ENCODE data around the gene C21orf58. TPM values are rescaled to one million over a fixed set of nuclear protein-coding genes. Genes with fewer than 3 reads are reported as not detected.

The C21orf58 gene
- polyA plus RNA-seq, 3 donors = 0.15 to 0.73 (median 0.21) TPM

GRCh38 chr21:46255166-46255565 lies 68.5 kb downstream of the C21orf58 start:
- Mint-ChIP-seq H3K27me3 (ENCODE audit: low read depth in 3 of 3) (peaks cover 0 to 4% (median 4%) of the 10 kb centered on the region in 3 donors), H3K36me3 (peaks cover 88 to 98% of the 10 kb centered on the region in 2 donors), H3K27ac (peak overlapping the region in 4 of 7 donors; percentile 19 to 67 (median 26)), H3K4me3 (no peak overlapping the region), H3K4me1 (peaks cover 5% of the 10 kb centered on the region), H3K9me3 (peaks cover 0 to 4% (median 0%) of the 10 kb centered on the region in 7 donors)
- Histone ChIP-seq H3K4me3 (replicated peaks in 1 of 3; ENCODE audit: low read depth in 2 of 3, low read length in 3 of 3) (no peak overlapping the region), H2AFZ (ENCODE audit: insufficient read depth, low read depth, low read length, poor library complexity, severe bottlenecking) (no peak overlapping the region), H3K36me3 (replicated peaks in 1 of 2; ENCODE audit: control insufficient read depth in 1 of 2, insufficient read depth in 2 of 2, low read length in 2 of 2) (peaks cover 91 to 100% of the 10 kb centered on the region in 2 donors), H3K4me1 (ENCODE audit: control insufficient read depth in 1 of 2, insufficient read depth in 2 of 2, low read length in 2 of 2) (no peaks in the 10 kb centered on the region), H3K79me2 (ENCODE audit: insufficient read depth, low read length) (no peaks in the 10 kb centered on the region), H3K27ac (ENCODE audit: low read depth in 1 of 2, low read length in 2 of 2) (no peak overlapping the region), H4K20me1 (ENCODE audit: insufficient read depth, low read length) (no peaks in the 10 kb centered on the region), H3K4me2 (replicated peaks; ENCODE audit: extremely low read depth, low read length, poor library complexity, severe bottlenecking) (no peak overlapping the region), H3K27me3 (ENCODE audit: control insufficient read depth in 2 of 2, insufficient read depth in 2 of 2, low read length in 2 of 2) (no peaks in the 10 kb centered on the region), H3K9me3 (replicated peaks in 1 of 2; ENCODE audit: control insufficient read depth in 1 of 2, insufficient read depth in 1 of 2, low read length in 2 of 2) (no peaks in the 10 kb centered on the region), H3K9ac (ENCODE audit: insufficient read depth, low read length, poor library complexity, severe bottlenecking) (no peak overlapping the region)
- intact Hi-C loops (cut with micrococcal nuclease) = no loop called here
- DNase-seq = no peak
- TF ChIP-seq, protein P1, sequence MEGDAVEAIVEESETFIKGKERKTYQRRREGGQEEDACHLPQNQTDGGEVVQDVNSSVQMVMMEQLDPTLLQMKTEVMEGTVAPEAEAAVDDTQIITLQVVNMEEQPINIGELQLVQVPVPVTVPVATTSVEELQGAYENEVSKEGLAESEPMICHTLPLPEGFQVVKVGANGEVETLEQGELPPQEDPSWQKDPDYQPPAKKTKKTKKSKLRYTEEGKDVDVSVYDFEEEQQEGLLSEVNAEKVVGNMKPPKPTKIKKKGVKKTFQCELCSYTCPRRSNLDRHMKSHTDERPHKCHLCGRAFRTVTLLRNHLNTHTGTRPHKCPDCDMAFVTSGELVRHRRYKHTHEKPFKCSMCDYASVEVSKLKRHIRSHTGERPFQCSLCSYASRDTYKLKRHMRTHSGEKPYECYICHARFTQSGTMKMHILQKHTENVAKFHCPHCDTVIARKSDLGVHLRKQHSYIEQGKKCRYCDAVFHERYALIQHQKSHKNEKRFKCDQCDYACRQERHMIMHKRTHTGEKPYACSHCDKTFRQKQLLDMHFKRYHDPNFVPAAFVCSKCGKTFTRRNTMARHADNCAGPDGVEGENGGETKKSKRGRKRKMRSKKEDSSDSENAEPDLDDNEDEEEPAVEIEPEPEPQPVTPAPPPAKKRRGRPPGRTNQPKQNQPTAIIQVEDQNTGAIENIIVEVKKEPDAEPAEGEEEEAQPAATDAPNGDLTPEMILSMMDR (IDR thresholded peaks at IDR 0.05) = no peak
- WGBS (ENCODE audit: insufficient coverage) = 95% methylated on average over 11 of the region's 11 CpGs

DNA sequence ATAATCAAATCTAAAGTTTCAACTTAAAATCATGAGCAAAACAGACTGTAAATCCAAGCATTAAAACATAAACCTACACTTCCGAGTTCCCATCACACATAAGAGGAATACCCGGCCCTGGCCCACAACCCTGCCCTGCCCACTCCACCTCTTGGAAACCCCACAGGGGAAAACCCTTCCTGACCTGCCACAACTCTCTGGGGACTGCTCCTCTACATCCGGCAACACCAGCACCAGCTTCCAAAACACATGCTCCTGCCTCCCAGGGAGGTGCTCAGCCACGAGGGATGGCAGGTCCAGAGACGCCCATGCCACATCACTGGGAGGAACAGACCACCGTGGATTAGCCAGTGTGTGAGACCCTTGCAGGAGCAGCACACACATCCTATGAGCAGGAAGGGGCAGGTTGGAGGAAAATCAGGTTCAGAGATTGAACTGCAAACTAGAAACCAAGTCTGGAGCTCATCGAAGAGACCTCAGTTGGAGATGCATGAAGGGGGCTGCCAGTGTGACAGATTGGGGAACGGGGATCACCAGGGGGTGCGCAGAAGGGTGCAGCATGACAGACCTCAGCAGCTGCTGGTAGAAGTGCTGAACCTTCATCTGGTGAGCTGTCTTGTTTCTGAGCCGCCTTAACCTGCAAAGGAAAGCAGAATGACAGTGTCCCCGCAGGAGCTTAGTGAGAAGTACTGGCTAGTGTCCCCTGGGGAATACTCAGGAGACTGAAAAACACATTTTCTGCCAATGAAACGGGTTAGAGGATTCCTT lies 69.3 kb downstream of the C21orf58 start:
- no peaks in the 10 kb centered on the region for H3K9me3 ChIP-seq (replicated peaks in 1 of 2; ENCODE audit: control insufficient read depth in 1 of 2, insufficient read depth in 1 of 2, low read length in 2 of 2)
- intact Hi-C loops (cut with micrococcal nuclease) = no loop called here
- no peak for DNase-seq
- Mint-ChIP-seq H3K4me1 (peaks cover 5% of the 10 kb centered on the region), H3K4me3 (no peak overlapping the region), H3K27me3 (ENCODE audit: low read depth in 3 of 3) (peaks cover 0 to 4% (median 4%) of the 10 kb centered on the region in 3 donors), H3K27ac (peak overlapping the region in 4 of 7 donors; percentile 30 to 84 (median 47)), H3K9me3 (peaks cover 0 to 4% (median 0%) of the 10 kb centered on the region in 7 donors), H3K36me3 (peaks cover 90 to 99% of the 10 kb centered on the region in 2 donors)
- no peaks in the 10 kb centered on the region for H3K79me2 ChIP-seq (ENCODE audit: insufficient read depth, low read length)
- H3K9ac ChIP-seq (ENCODE audit: insufficient read depth, low read length, poor library complexity, severe bottlenecking) = no peak overlapping the region
- H3K4me1 ChIP-seq (ENCODE audit: control insufficient read depth in 1 of 2, insufficient read depth in 2 of 2, low read length in 2 of 2) = no peaks in the 10 kb centered on the region
- H2AFZ ChIP-seq (ENCODE audit: insufficient read depth, low read depth, low read length, poor library complexity, severe bottlenecking) = no peak overlapping the region
- no peak overlapping the region for H3K4me2 ChIP-seq (replicated peaks; ENCODE audit: extremely low read depth, low read length, poor library complexity, severe bottlenecking)
- 62% methylated on average over 10 of the region's 12 CpGs for WGBS (ENCODE audit: insufficient coverage)
- TF ChIP-seq, protein P1 (IDR thresholded peaks at IDR 0.05) = no peak
- no peaks in the 10 kb centered on the region for H4K20me1 ChIP-seq (ENCODE audit: insufficient read depth, low read length)
- no peak overlapping the region for H3K4me3 ChIP-seq (replicated peaks in 1 of 3; ENCODE audit: low read depth in 2 of 3, low read length in 3 of 3)
- no peaks in the 10 kb centered on the region for H3K27me3 ChIP-seq (ENCODE audit: control insufficient read depth in 2 of 2, insufficient read depth in 2 of 2, low read length in 2 of 2)
- no peak overlapping the region for H3K27ac ChIP-seq (ENCODE audit: low read depth in 1 of 2, low read length in 2 of 2)
- peaks cover 95 to 100% of the 10 kb centered on the region in 2 donors for H3K36me3 ChIP-seq (replicated peaks in 1 of 2; ENCODE audit: control insufficient read depth in 1 of 2, insufficient read depth in 2 of 2, low read length in 2 of 2)
